ENCODE results near the gene BMP10.

BMP10 gene

DNA sequence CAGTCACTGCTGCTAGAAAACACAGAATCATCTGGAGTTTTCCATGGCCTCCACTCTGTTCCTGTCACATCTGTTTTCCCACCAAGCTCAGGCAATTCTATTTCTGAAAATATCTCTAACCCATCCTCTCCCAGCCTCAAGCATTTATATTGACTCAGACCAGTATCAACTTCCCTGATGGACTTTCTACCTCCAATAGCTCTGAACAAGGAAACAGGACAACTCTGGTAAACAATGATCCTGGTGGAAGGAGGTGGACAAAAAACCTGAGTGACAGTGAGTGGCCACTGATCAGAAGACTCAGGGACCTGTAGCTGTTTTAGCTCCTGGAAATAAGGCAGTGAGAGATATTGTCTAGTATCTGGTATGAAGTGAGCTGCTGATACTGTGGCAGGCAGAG is 23.4 kb downstream of the BMP10 start:
- no peak for DNase-seq

DNA sequence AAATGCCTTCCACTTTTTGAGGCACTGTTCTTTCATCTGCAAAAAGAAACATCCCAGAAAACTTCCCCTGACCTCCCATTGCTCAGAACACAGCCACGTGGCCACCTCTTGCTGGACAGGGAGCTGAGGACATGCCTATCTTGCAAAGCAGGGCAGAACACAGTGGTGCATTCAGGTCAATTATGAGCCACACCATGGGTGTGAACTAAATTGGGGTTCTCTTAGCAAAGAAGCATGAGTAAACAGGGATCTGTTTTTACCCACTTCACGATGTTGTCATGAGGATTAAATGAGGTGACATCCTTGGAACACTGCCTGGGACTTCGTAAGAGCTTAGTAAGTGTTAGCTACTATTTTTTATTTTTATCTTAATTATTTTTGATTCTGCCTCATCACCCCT is 25.1 kb downstream of the BMP10 start:
- DNase-seq, result no peak

DNA sequence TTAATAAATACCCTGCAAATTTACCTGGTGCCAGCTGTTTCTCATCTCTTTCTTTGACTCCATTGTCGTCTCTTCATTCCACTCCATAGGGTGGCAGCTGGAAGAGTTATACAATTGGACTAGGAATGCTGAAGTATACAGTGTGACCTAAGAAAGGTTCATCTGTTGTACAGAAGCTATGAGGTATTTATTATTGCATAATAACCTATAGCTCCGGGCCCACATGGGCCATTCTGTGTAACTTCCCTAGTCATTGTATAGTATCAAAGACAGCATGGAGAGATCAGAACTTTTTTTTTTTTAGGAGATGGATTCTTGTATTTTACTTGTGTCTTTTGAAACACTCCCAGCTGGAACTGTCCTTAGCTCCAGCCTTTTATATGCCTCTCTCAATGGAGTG is 26.2 kb downstream of the BMP10 start:
- DNase-seq, result no peak

DNA sequence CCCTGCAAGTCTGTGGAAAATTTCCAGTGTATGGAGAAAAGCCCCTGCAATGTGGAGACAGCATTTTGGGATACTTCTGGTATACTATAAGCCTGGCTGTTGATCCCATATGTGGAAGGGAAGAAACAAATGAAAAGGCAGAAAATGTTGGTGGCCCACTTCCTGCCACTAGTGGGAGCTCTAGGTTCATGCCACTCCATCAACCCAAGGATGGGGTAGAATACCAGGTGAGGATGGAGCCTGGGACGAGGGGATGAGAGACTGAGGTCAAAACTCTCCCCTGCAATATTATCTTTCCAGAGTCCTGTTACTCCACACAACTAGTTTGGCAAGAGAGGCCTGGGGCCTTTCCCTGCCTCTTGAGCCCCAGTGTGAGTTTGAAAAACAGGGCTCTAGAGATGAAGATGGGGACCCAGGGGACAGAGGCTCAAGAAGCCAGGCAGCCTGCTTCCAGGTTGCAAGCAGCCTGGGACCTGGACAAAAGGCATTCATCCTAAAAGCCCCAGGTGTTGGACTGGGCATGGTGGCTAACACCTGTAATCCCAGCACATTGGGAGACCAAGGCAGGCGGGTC is 31.9 kb downstream of the BMP10 start:
- DNase-seq, result no peak

DNA sequence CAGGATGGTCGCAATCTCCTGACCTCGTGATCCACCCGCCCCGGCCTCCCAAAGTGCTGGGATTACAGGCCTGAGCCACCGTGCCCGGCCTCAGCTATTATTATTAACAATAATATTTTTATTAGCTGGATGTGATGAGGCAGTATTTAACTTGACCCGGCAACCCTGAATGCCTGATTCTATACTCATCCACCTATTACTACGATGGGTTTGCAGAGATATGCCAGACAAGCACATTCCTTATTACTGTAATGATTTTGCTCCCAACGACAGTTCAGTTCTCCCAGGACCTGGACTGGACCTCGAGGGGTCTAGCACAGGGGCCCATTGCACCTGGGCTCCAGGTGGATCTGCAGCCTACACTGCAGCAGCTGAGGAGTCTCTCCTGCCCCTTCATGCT is 32.6 kb downstream of the BMP10 start:
- DNase-seq, result no peak

DNA sequence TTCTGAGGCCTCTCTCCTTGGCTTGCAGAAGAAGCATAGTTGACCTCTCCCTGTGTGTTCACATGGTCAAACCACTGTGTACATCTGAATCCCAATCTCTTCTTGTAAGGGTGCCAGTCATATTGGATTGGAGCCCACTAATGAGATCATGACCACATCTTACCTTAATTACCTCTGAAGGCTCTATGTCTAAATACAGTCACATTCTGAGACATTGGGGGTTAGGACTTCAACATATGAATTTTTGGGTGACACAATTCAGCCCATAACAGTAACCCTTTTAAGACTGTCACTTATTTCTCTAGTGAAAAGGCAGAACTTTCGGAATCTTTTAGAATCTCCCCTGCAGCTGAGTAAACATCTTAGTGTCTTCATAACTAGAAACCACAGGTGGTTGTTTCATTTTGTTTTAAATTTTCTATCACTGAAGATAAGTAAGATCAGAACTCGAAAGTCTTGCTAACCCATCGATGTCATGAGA is 33.3 kb downstream of the BMP10 start:
- DNase-seq, result no peak

DNA sequence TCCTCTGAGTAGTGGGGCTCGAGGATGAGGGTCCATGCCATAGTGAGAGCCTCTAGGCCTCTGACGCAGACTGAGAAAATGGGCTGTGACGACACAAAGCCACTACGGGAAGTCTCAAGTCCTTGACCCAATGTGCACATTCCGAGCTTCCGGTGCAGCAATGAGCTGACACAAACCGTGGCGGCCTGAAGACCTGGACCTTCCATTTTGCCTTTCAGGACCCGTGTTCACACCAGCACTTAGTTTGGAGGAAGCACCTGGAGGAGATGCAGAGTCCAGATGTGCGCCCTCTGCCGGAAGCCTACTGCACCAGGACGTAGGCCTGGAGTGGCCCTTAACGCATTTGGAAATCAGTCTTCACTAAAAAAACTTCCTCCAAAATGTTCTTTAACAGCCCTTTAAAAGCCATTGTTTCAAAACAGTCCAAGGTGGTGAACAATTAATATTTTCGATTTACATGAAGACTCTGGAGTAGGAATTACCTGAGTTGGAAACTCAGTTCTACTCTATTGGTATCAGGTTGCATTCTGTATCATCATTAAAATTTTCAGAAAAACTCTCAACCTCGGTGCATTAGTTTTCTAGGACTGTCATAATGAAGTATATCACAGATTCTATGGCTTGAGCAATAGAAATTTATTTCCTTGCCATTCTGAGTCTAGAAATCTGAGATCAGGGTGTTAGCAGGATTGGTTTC is 33.9 kb downstream of the BMP10 start:
- DNase-seq, result peak; percentile 78

DNA sequence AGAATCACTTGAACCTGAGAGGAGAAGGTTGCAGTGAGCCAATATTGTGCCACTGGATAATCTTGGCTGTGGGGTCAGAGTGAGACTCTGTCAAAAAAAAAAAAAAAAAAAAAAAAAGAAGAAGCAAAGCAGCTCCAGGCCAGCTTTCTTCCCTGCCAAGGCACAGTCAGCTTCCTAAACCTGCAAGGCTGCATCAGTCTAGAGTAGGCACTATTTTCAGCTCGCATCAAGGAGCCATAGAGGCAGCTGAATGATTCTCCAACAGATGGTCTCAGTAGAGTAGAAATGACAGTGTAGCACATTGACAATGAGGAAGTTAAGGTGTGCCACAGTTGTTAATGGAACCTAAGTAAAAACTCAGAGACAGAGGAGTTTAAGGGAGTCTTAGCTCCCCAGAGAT is 35.6 kb downstream of the BMP10 start:
- DNase-seq, result no peak

DNA sequence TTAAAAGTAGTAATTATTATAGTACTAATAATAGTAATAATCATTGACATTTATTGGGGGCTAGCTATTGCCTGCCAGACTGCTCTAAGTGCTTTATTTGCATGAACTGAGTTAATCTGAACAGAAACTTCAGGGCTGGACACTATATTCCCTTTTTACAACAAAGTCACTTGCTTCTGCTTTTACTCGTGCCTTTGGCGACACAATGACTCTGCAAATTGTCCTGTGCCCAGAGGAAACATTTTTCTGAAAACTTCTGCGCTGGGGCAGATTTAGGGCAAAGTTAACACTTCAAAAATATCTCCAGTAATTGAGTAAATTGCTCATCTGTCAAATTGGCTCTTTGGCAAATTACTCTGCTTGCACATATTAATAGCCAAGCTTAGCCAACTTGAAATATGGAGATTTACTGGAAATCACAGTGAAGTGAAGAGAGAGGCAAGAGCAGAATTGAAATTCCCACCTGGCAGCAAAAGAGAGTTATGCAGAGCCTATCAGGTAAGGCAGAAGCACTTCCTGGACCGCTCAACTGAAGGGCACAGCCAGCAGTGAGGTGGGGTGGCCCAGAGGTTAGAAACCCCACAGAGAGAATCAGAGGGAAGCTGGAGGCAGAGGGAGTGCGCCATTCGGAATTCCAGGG is 36.3 kb downstream of the BMP10 start:
- no peak for DNase-seq

DNA sequence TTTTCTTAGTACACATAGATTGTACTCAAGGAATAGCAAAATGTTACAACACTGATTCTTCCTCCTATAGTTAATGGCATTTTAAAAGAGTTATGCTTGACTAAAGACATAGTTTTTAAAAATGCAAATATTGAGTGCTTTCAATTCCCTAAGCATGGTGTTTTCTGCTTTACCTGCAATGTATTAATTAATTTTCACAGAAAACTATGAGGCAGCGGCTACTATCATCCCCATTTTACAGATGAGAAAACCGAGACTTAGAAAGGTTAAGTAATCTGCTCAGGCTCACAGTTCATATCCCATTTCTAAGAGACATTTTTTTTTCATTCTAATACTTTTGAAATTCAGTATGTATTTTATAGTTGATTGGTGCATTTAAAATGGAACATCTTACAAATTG is 38.0 kb downstream of the BMP10 start:
- DNase-seq, result no peak

DNA sequence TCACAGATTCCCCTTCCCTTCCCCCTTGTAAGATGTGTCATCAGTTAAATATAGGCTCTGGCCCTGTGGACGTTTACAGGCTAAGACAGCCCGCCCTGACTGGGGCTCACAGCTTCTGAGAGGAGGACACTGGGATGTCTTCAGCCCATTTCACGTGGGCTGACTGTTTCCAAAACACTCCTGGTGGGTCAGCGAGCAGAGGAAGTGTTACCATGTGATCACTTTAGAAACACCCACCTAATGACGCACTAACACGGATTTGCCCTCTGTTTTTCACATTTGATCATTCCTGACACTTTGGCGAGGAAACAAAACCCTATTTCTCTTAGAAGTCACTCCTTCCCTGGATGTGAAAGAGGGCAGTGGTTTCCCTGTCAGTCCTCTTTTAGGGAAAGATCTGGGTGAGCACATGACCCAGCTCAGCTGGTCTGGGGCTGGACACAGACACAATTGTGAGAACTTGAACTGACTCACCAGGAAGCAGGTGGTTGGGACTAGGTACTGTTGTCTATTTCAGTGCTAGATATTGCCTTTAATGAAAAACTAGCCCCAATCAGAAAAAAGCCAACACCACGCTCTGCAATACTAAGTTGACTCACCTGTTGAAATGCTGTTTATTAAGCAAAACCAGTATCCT is 38.8 kb downstream of the BMP10 start:
- DNase-seq, result peak; percentile 69

DNA sequence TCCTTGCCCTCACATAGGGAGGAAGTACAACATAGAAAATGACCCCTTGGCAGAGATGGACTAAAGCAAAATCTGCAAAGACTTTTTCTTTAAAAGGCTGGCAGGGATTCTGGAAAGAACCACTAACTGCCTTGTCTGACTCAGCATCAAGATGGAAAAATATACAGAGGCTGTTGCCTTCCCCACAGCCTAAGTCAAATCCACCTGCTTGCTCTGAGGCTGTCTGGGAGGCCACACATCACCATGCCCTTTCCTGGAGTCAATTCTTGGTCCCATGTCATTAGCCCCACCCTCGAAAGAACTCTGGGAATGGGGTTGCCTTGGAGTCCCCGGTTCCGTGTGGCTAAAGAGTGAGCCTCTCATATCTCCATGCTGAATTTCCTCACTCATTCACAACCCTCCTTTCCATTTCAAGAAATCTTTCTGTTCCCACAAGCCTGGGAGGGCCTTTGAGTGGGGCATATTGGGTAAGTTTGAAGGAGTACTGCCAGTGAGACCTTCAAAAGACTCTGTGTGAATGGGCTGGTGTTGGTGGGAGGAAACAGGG is 39.4 kb downstream of the BMP10 start:
- DNase-seq, result no peak

DNA sequence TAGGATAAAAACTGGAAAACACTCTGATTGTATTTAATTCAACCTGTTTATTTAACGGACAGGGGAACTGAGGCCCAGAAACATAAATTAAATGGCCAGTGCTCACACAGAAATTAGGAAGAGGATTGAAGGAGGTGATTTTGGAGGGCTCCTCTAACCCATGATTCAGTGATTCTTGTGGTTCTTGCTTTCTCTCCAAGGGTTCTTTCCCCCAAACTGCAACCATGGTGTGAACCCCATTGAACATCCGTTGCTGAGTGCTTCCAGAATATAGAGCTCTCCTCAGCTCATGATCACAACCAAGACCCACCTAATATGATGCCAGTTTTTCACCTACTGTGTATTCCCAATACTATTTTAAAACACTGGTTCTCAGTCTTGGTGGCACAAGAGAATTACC is 41.4 kb downstream of the BMP10 start:
- DNase-seq, result no peak

DNA sequence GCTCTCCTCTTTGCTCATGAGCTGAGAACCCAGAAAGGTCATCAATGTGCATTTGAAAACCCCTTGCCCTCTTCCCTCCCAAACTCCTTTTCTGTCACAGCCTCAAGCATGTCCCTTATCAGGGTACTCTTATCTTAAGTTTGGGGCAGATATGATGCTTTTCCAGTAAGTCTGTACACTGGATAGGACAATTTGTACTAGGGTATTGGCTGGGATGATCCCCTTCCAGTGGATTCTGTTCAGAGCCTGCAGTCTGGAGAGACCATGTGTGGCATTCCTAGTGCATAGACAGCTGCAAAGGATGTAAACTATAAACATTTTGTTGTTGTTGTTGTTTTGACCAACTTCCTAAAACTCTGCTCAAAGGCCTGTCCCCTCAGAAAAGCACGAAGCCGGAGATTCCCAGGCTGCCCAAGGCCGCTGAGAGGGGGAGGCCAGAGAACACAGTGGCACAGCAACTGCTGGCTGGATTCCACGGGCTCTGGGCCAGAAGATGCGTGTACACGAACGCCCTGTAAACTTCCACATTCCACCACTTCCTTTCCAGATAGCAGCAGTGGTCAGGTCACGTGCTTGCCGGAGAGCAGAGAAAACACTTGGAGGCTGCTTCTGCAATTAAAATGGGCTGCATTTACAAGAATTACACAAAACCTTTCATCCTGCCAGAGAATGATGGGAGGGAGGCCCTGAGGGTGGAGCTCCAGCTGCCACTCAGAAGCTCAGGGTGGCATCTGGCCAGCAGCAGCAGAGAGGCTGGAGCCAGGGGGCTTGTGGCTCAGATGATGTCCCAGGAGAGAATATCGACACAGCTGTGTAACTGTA is 42.1 kb downstream of the BMP10 start:
- DNase-seq, result peak; percentile 73

DNA sequence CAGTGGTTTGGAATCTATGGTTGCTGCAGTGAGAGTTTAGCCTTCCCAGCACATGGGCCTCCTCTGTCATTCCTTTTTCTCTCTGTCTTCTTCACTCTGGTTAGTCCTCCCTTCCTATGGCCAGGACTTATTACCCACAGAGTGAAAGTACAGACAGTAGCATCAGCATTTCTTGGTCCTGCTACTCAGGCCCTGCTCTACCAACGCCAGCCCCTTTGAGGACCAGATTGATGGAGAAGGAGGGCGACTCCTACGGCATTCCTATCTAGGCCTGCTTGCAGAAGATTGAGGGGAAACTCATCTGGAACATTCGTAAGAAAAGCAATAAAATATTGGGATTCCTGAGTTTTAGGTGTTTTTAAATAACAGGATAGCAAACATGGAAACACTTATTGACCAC is 43.5 kb downstream of the BMP10 start:
- no peak for DNase-seq

DNA sequence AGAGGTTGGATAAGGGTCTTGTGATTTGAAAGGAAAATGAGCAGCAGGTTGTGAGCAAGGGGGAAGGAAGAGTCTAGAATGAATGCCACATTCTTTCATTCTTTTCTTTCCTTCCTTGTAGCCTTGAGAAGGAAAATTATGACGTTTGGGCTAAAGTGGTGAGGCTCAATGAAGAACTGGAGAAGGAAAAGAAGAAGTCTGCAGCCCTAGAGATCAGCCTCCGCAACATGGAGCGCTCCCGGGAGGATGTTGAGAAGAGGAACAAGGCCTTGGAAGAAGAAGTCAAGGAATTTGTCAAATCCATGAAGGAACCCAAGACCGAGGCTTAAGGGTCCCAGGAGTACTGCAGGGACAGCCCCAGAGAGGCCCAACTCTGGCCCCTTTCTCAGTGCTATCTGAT is 45.3 kb downstream of the BMP10 start:
- no peak for DNase-seq

DNA sequence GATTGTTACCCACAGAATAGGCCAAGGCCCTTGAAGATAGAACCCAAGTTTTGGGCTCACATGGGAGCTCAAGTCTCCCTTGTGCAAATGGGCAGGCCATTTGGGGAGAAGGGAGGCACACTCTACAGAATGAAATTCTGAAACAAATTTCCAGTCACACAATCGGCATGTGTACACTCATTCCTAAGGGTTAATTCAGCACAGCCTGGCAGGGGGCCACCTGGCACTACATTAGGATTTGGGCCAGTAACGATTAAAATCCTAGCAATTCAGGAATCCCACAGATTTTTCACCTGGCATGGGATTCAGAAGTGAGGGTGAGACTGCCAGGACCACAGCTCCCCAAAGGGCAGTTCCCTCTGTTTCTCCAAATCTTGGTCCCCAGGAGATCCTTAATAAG is 46.4 kb downstream of the BMP10 start:
- no peak for DNase-seq

DNA sequence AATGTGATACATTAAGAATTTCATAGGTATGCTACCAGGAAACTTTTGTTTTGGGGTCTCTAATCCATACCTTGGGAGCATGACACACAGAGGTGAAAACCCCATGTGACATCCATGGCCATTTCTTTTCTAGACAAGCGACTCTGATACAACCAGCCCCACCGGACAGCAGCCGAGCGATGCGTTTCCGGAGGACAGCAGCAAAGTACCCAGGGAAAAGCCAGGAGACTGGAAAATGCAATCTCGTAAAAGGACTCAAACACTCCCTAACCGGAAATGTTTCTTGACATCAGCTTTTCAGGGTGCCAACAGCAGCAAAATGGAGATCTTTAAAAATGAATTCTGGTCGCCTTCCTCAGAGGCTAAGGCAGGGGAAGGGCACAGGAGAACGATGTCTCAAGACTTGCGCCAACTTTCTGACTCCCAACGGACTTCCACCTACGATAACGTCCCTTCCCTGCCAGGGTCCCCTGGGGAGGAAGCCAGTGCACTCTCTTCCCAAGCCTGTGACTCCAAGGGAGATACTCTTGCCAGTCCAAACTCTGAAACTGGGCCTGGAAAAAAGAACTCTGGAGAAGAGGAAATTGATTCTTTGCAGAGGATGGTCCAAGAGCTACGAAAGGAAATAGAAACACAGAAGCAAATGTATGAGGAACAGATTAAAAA is 48.9 kb downstream of the BMP10 start:
- DNase-seq, result no peak

DNA sequence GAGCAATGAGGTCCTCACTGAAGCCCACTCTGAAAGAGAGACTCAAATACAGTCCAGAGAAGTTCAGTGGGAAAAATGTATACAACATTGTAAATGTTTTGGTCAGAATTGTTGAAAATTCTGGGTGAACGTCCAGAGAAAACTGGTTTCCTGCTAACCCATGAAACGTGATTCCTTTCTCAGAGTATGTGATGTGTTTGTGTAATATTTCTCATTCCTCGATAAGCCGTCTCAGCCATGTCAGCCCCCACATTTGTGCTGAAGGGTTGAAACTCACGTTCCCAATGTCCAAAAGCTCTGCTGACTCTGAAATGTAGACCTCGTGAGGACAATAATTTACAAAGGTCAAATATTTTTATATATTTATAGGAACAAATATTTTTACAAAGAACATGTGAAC is 51.6 kb downstream of the BMP10 start:
- no peak for DNase-seq

DNA sequence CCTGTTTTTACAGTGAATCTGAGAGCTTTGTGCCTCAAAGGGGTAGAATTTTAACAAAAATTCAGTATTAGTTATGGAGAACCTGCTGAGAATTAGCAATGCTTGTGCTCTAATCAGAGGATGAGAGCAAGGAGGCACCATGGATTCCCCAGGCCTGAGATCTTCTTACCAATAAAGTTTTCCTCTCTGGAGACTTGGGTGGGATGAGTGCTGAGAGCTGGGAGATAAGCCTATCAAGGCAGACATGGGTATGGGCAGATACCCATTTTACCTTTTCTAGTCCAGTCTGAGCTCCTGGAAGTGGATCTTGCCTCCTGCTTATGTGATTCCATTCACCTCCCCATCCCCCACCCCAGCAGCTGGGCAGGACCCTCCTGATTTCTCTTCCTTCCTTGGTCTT is 53.9 kb downstream of the BMP10 start:
- DNase-seq, result no peak
